Mucosa of gallbladder (tissue), 1 donor: ENCODE data around the gene SRPK1. TPM values are rescaled to one million over a fixed set of nuclear protein-coding genes. Genes with fewer than 3 reads are reported as not detected.

ENCODE experiments used
- DNase-seq: peaks from one replicate; pipeline ENCODE4 v3.0.0-alpha.2; 2020; ENCODE audit warnings: low spot score
- total RNA-seq: library from RNA; stranded (reverse); gene quantifications from one replicate; pipeline ENCODE4 v1.2.1, GENCODE V29; 2021
- donor health status: DM: no; HTN: no; CAD: no.

Gene SRPK1
- total RNA-seq, 1 donor from 2014 or later, result 39.9 TPM

DNA sequence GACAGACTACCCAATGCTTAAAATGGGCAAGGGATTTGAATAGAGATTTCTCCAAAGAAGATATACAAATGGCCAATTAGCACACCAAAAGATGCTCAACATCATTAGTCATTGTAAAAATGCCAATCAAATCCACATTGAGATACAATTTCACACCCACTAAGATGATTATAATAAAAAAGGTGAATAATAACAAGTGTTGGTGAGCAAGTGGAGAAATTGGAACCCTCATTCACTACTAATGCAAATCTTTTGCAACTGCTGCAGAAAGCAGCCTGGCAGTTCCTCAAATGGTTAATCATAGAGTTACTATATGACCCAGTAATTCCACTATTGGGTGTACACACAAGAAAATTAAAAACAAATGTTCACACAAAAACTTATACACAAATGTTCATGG lies 103.4 kb downstream of the SRPK1 start:
- no peak for DNase-seq

DNA sequence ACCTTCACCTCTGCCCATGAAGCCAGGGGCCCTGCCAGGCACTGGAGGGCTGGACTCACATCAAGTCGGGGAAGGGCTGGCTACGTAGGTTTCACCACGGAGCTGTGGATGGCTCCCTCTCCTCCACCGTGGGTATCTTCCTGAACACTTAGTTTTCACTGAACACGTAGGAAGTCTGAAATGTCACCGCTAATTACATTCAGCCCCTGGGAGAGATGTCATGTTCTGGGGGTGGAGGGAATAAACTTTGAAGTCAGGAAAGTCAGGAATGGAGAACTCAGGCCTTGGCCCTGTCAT lies 109.3 kb downstream of the SRPK1 start:
- DNase-seq, result no peak

DNA sequence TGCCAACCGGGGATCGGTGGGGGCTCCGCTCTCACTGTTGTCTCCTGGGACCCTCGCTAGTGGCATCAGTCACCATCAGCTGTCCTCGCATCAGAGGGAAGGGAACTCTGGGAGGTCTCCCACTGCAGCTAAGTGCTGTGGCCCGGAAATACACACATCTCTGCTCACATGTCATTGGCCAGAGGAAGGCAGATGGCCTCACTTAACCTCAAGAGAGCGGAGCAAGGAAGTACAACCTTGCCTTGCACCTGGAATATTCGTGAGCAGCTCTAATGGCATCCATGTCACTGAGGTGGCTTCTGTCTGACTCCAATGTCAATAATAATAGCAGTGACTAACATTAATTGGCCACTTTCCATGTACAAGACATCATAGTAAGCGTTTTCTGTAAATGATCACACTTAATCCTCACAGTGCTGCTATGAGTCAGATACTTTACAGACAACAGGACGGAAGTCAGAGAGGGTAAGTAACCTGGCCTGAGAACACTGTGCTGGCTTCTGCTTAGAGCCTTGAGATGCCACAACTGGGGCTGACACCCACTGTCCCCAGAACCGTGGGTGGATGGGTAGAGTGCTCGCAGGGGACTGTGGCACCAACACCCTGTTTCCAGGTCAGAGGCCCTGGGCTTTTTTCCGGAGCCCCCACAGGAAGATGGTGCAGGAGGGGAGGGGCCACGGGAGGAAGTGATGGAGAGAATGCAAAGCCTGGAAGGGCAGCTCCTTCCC lies 109.8 kb downstream of the SRPK1 start:
- DNase-seq, result peak; percentile 51

DNA sequence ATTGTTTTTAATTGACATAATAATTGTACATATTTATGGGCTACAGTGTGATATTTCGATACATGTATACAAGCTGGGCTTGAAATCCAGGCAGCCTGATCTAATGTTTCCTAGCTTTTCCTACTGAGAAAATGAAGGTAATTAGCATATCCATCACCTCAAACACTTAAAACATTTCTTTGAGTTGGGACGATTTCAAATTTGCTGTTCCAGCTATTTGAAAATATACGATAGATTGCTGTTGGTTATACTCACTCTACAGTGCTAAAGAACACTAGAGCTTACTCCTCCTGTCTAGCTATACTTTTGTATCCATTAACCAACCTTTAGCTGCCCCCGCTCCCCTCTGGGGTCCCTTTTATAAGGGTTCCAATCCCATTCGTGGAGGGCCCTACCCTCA lies 111.1 kb downstream of the SRPK1 start:
- no peak for DNase-seq

DNA sequence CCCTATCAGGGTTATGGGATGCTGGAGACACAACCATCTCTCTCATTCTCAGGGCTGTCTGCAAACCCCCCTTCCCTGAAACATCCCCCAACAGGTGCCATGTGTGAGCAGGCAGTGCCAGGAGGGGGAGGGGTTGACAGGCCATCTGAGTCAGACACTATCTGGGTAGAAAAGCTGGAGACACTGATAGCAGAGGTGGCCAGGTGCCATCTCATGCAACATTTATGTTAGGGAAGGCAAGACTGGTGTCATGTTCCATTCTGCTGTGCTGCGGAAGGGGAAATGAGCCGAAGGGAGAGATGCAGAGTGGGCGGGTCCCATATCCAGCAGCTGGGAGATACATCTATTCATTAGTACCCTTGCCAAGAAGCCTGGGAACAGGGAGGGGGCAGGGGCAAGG lies 112.2 kb downstream of the SRPK1 start:
- no peak for DNase-seq

DNA sequence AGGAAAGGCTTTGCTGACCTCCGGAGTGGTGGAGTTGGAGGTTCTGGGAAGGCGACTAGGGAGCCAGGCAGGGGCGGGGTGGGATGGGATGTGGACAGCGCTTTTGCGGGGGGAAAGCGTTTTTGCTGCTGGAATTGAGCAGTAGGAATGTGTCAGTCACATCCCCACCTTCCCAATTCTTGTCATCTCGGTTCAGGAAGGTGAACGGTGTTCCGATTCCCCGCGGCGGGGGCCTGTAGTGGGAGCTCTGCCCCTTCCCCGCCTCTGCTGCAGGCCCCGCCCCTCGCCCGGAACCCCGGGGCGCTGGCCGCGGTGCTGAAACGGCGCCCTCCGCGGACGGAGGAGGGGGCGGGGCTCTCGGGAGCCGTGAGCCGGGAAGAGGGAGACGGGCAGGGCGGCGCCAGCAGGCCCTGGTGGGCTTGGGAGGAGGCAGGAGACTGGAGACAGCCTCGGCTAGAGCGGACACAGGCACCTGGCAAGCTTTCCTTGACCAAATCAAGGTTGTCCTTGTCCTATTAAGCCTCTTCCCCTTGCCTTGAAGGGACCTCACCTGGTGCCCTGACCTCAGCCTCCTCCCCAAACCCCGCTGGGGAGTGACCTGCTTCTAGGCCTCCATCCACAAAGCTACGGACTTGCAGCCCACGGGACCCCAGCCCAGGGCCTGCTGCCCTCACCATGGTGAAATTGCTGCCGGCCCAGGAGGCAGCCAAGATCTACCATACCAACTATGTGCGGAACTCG lies 115.7 kb downstream of the SRPK1 start, which contains the start of gene LHFPL5:
Gene LHFPL5, plus strand, starts transcription at position 357 of the 741 bp plus-strand sequence. Its CDS starts 319 bp downstream, at position 676.
- DNase-seq, result no peak

DNA sequence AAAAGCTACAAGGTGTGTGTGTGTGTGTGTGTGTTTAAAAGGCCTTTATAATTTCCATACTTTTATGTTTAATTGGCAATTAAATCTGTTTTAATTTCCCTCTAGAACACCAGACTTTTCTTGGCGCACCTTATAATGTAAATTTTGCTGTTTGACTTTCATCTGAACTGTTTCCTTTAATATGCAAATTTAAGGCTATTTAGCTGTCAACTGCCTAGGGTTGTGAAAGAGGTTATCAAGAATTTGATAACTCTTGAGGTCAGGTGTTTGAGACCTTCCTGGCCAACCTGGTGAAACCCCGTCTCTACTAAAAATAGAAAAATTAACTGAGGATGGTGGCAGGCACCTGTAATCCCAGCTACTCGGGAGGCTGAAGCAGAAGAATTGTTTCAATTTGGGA lies 119.8 kb downstream of the SRPK1 start:
- DNase-seq, result no peak

DNA sequence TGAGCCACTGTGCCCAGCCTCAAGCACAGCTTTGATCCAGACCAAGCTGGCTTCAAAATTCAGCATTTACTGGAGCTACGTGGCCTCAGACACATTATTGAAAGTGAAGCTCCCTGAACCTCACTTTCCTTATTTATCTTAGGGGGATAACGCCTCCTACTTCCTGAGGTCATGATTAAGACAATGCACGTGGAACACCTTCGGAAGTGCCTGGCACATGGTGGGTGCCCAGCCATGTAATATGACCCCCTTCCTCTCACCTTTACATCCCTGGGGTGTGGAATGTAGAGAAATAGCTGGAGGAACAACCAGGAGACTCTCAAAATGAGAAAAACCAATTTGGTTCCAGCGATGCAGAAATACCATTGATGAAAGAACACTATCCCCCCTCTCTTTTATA lies 122.2 kb downstream of the SRPK1 start:
- DNase-seq, result no peak

DNA sequence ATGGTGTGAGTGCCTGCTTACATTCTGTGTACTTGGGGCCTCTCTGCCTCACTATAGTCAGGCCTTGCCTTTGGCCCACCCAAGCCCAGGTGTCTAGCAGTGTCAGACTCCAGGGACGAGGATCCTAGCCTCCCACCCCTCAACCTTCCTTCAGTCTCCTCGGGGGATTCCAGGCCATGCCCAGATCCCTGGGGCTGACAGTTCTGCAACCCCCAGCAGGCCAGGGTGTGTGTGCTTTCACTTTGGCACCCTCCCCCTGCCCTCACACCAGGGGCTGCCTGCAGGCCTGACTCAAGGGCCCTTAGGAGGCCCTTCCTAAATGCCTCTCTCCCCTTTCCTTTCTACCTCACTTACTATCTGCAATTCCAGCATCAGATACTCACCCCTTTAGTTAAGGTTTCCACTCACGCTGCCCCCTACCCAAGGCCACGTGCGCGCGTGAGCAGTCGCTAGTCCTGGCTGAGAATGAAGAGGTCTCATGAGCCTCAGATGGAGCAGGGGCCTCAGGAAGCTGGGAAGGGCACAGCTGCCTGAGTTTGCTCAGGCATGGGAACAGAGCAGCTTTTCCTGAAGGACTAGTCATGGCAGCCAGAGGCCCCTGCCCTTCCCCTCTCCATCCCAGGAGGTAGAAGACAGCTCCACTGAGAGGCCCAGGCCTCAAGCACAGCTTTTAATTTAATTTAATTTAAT lies 122.9 kb downstream of the SRPK1 start:
- DNase-seq, result no peak

DNA sequence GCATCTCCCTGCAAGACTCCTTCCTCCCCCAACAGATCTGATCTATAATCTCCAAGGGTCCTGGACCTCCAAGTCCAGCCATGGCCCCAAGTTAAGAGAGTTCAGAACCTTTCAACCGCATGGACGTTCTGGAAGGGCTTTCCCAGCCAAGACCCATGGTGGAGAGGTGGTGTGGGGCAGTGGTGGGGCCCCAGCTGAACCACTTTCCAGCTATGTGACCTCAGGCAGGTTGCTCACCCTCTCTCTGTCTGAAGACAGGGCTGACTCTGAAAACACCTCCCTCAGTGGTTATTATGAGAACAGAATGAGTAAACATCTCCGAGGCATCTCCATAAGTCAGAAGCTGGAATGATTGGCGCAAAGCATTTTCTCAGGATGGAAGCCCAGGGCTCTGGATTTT lies 124.7 kb downstream of the SRPK1 start:
- DNase-seq, result no peak

DNA sequence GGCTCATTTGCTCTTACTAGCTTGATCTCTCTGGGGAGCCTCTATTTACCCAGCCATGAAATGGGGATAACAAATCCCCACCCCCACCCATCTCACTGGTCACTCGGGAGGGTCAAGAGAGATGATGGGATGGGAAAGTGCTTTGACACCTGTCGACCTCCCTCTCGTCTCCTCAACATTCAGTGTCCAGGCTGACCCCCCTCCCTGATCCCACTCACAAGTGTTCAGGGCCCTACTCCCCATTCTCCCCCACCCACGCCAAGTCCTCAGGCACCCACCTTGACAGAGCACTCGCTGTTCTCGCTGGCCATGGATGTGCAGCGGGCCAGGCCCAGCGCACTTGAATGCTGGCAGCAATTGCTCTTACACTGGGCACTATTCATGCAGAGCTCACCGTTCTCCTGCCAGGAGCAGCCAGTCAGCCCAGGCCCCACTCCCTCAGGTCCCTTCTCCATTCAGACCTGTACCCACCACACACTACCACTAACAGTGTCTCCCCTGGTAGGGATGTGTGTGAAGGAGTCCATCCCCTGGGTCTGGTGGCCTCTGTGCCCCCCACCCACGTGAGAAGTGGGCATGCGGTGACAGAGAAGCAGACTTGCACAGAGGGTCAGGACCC lies 125.3 kb downstream of the SRPK1 start:
- no peak for DNase-seq

DNA sequence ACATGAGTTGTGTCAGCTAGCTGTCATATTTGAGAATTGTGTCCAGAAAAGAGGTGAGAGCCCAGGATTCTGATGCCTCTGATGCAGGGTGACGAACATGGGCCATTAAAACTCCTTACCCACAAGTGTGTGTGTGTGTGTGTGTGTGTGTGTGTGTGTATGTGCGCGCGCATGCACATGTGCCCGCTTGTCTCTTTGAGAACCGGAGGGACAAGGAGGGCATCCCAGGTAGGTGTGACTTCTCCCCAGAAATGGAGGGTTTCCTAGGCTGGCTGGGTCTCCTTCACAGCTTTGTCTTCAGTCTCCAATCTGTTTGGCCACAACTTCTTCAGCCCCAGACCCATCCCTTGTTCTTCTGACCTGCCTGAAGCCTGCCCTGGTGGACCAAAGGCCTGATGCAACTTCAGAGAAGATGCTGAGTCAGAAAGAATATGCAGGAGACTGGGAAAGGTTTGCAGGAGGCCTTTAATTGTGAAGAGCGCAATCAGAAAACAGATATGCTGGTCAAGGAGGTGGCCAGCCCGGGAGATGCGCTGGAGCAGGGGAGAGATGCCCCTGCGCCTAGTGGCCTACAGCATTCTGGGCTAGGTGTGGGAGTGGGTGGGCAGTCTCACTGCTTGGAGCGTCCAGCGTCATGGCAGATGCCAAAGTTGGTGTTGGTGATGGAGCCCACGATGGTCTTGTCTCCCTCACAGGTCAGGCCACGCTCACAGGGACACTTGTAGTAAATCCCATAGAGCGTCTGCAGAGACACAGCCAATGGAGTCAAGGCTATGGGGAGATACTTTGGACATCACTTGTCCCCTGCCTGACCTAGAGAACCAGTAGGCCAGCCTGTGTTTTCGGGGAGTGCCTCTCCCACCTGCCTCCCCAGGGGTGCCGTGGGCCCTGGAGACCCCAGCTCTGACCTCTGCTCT lies 126.1 kb downstream of the SRPK1 start:
- no peak for DNase-seq

DNA sequence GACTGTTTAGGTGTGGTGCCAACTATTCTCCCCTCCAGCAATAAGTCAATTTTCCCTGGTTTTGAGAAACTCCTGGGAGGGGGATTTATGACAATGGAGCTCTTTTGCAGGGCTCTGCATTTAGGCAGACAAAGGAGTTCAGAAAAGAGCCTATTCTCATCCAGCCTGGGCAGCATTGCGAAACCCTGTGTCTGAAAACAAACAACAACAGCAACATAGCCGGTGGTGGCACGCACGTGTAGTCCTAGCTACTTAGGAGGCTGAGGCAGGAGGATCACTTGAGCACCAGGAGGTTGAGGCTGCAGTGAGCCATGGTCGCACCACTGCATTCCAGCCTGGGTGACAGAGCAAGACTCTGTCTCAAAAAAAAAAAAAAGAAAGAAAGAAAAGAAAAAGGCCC lies 130.2 kb downstream of the SRPK1 start:
- no peak for DNase-seq

DNA sequence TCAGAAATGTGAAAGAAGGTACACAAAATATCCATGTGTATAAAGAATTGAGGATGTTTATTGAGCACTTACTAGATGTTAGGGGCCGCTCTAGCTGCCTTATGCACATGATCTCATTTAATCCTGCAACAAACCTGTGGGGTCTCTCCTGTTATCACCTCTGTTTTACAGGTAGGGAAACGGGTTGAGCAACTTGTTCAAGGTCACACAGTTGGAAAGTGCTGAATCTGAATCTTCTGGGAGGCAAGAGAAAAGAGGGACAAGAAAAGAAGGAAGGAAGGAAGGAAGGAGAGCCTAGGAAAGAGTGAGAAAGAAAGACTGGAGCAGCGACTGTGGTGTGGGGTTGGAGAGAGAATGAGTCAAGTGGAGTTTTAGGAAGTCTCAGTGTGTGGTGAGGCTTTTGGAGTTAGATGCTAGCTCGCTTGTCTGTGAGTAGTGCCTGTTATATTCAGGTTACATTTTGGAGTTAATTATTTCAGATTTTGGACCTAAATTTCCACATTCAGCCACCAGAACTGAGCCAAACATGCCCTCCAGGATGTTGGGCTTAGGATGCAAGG lies 132.4 kb downstream of the SRPK1 start:
- no peak for DNase-seq

DNA sequence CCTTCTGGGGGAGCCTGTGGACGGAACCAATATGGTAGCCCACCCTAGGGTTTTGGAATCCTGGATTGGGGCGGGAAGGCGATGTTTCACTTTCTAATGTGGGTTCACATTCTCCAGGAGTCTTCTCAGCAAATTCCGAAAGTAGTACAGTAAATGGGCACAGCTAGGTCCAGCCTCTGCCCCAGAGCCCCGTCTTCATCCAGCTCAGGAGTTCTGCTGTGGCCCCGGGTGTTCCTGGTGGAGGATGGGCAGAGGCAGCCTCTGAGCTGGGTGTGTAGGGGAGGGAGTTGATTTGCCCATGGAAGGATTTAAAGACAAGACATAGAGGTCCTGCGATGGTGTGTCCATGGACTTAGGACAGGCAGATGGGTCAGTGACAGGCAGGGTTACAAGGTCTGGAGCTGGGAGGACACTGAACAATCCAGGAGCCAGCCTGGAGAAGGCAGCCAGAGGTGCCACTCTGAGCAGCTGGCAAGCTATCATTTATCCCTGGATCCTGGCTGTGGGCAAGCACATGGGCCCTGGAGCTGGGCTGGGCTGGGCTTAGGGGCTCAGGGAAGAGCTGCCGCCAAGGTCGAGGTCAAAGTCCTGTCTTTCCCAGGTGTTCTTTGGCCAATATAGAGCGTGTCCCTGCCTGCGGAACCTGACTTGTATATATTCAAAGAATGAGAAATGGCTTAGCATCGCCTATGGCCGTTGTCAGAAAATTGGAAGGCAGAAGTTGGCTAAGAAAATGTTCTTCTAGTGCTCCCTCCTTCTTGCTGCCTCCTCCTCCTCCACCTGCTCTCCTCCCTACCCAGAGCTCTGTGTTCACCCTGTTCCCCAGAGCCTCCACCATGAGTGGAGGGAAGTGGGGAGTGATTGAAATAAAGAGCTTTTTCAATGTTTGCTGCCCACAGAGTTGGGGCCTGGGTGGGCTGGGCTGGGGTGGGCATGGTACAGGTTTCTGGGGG lies 133.4 kb downstream of the SRPK1 start:
- DNase-seq, result no peak

DNA sequence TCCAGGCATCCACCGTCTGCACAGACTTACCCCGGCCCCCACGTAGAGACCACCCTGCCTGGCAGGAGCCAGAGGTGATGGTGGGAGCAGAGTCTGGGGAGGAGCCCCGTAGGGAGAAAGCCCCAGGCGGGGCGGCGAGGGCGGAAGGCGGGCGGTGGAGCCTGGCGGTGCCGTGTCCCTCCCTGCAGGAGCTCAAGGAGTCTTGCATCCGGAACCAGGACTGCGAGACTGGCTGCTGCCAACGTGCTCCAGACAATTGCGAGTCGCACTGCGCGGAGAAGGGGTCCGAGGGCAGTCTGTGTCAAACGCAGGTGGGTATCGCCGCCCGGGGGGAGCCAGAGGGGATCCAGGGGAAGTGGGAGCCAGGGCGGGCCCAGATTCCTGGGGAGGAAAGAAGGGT lies 134.1 kb downstream of the SRPK1 start:
- DNase-seq, result no peak

DNA sequence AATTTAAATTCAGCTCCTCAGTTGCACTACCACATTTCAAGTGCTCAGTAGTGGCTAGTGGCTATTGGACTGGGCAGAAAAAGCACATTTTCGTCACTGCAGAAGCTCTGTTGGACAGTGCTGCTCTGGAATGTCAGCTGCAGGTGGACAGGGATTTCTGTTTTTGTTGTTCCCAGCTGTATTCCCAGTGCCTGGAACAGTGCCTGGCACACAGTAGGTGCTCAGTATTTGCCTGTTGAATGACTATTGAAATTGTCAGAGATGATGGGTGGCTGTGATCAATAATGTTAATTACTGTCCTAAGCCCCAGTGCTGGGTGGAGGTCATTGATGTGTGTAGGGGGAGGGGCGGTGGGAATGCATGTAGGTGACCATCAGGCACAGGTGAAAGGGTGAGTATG lies 134.6 kb downstream of the SRPK1 start:
- DNase-seq, result no peak

DNA sequence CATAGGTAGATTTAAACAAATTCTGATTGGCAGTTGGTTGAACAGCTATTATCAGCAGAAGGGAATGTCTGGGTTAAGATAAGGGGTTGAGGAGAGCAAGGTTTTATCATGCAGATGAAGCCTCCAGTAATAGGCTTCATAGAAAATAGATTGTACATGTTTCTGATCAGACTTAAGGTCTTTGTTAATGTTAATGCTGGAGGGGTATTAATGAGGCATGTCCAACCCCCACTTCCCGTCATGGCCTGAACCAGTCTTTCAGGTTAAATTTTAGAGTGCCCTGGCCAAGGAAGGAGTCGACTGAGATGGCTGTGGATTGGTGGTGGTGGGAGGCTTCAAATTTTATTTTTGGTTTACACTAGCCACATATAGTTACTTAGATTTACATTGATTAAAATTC lies 136.7 kb downstream of the SRPK1 start:
- DNase-seq, result no peak
